Measurements from ENCODE around the gene GTF2A1.

DNA sequence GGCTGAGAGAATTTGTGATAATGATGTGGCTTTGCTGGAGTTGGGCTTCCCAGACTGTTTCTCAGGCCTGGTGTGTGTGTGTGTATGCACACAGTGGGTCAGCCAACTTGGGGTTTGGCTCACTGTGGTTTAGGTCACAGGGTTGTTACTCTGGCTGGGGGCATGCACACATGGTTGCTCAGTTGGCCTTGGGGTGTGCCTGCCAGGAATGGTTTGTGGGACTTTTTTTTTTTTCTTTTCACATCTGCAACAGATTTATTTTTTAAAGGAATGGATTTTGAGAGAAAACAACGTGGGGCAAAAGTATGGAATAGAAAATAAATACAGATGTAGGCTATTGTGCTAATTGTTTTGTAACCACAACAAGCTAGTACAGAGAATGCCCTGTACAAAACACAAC, 25.0 kb upstream of the GTF2A1 start:
- TF ChIP-seq, protein P1, sequence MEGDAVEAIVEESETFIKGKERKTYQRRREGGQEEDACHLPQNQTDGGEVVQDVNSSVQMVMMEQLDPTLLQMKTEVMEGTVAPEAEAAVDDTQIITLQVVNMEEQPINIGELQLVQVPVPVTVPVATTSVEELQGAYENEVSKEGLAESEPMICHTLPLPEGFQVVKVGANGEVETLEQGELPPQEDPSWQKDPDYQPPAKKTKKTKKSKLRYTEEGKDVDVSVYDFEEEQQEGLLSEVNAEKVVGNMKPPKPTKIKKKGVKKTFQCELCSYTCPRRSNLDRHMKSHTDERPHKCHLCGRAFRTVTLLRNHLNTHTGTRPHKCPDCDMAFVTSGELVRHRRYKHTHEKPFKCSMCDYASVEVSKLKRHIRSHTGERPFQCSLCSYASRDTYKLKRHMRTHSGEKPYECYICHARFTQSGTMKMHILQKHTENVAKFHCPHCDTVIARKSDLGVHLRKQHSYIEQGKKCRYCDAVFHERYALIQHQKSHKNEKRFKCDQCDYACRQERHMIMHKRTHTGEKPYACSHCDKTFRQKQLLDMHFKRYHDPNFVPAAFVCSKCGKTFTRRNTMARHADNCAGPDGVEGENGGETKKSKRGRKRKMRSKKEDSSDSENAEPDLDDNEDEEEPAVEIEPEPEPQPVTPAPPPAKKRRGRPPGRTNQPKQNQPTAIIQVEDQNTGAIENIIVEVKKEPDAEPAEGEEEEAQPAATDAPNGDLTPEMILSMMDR (IDR thresholded peaks at IDR 0.05; ENCODE audit: low read depth, low read length, missing input control), result no peak
- TF ChIP-seq JUND (IDR thresholded peaks at IDR 0.05) (no peak), TAF1 (conservative IDR thresholded peaks at IDR 0.05) (no peak), GABPA (IDR thresholded peaks at IDR 0.05 in 1 of 2, conservative IDR thresholded peaks at IDR 0.05 in 1 of 2) (no peak), RAD21 (IDR thresholded peaks at IDR 0.05) (no peak)
- TF ChIP-seq, protein P2, sequence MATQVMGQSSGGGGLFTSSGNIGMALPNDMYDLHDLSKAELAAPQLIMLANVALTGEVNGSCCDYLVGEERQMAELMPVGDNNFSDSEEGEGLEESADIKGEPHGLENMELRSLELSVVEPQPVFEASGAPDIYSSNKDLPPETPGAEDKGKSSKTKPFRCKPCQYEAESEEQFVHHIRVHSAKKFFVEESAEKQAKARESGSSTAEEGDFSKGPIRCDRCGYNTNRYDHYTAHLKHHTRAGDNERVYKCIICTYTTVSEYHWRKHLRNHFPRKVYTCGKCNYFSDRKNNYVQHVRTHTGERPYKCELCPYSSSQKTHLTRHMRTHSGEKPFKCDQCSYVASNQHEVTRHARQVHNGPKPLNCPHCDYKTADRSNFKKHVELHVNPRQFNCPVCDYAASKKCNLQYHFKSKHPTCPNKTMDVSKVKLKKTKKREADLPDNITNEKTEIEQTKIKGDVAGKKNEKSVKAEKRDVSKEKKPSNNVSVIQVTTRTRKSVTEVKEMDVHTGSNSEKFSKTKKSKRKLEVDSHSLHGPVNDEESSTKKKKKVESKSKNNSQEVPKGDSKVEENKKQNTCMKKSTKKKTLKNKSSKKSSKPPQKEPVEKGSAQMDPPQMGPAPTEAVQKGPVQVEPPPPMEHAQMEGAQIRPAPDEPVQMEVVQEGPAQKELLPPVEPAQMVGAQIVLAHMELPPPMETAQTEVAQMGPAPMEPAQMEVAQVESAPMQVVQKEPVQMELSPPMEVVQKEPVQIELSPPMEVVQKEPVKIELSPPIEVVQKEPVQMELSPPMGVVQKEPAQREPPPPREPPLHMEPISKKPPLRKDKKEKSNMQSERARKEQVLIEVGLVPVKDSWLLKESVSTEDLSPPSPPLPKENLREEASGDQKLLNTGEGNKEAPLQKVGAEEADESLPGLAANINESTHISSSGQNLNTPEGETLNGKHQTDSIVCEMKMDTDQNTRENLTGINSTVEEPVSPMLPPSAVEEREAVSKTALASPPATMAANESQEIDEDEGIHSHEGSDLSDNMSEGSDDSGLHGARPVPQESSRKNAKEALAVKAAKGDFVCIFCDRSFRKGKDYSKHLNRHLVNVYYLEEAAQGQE (IDR thresholded peaks at IDR 0.05), result no peak
